C4-2B (cell line): ENCODE measurements around the gene PDGFC.
"Not testable (repeated sequence)": the region's sequence is repeated elsewhere in the genome, so short reads cannot be mapped to it uniquely, and the experiment has no call there.

ENCODE experiments used
- H3K27ac ChIP-seq: fragments of 450-650 bp; 2 replicates; pipeline ENCODE4 v1.5.1; 2017
- ZFX ChIP-seq: fragments of 450-650 bp; IDR thresholded peaks from 2 replicates; pipeline ENCODE4 v1.6.1; 2017
- TF ChIP-seq, protein P1 (sequence below): fragments of 450-650 bp; conservative IDR thresholded peaks from 2 replicates; pipeline ENCODE4 v1.5.1; 2017; ENCODE audit warnings: mild to moderate bottlenecking

The PDGFC gene

DNA sequence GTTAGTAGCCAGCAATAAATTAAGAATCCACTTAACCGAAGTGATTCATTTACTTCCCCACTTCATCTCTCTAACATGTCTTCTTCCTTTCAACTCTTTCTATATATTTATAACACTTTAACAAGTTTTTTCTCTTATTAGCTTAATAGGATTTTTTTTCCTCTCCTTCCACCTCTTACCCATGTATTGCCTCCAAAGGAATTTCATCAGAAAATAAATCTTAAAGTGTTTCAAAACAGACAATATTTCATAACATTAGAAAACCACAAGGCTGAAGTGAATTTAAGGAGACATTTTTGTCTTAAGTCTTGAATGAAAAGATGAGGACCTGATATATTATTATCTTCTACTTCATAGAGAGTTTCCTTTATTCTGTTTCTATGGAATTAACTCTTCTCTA is 101.5 kb downstream of the PDGFC start:
- TF ChIP-seq, protein P1, sequence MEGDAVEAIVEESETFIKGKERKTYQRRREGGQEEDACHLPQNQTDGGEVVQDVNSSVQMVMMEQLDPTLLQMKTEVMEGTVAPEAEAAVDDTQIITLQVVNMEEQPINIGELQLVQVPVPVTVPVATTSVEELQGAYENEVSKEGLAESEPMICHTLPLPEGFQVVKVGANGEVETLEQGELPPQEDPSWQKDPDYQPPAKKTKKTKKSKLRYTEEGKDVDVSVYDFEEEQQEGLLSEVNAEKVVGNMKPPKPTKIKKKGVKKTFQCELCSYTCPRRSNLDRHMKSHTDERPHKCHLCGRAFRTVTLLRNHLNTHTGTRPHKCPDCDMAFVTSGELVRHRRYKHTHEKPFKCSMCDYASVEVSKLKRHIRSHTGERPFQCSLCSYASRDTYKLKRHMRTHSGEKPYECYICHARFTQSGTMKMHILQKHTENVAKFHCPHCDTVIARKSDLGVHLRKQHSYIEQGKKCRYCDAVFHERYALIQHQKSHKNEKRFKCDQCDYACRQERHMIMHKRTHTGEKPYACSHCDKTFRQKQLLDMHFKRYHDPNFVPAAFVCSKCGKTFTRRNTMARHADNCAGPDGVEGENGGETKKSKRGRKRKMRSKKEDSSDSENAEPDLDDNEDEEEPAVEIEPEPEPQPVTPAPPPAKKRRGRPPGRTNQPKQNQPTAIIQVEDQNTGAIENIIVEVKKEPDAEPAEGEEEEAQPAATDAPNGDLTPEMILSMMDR = no peak
- no peak overlapping the region for H3K27ac ChIP-seq

GRCh38 chr4:156866088-156866487 is 105.5 kb downstream of the PDGFC start:
- H3K27ac ChIP-seq = not testable (repeated sequence)

GRCh38 chr4:156865451-156865850 is 106.1 kb downstream of the PDGFC start:
- no peak overlapping the region for H3K27ac ChIP-seq
- no peak for TF ChIP-seq ZFX
- TF ChIP-seq, protein P1 = no peak

GRCh38 chr4:156858071-156858470 is 113.5 kb downstream of the PDGFC start:
- TF ChIP-seq, protein P1 = no peak
- no peak for TF ChIP-seq ZFX
- H3K27ac ChIP-seq = no peak overlapping the region

DNA sequence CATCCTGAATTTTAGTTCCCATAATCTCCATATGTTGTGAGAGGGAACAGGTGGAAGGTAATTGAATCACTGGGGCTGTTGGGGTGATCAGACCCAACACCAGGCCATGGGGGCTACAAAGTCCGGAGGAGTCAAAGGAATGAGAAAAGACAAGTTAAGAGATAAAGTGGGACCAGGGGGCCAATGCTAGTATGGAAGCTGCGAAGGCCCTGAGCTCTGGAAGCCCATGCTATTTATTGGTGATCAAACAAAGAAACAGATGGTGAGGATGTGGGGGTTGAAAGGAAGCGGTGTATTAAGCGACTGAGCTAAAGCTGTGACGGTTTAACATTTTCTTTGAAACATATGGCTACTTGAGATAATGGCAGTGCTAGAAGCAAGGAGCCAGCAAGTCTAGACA is 132.8 kb downstream of the PDGFC start:
- TF ChIP-seq, protein P1 = no peak
- no peak for TF ChIP-seq ZFX
- no peak overlapping the region for H3K27ac ChIP-seq

- TF ChIP-seq, protein P1 = no peak
- no peak for TF ChIP-seq ZFX
- H3K27ac ChIP-seq = no peak overlapping the region
Observed at GRCh38 chr4:156837625-156838345, 133.8 kb downstream of the PDGFC start.

GRCh38 chr4:156832886-156833285 is 138.7 kb downstream of the PDGFC start:
- no peak overlapping the region for H3K27ac ChIP-seq
- TF ChIP-seq, protein P1 = no peak
- TF ChIP-seq ZFX = no peak

GRCh38 chr4:156830351-156830750 is 141.2 kb downstream of the PDGFC start:
- TF ChIP-seq ZFX = no peak
- TF ChIP-seq, protein P1 = no peak
- H3K27ac ChIP-seq = no peak overlapping the region
